GOT3 (cell line): Measurements from ENCODE around the gene HEATR9.
"Not testable (repeated sequence)": the region's sequence is repeated elsewhere in the genome, so short reads cannot be mapped to it uniquely, and the experiment has no call there.

Experiments used
- DNase-seq: peaks from one replicate; lab custom pipeline; 2025; ENCODE audit warnings: mixed read lengths; lab: John Stamatoyannopoulos, UW

Gene HEATR9, protein sequence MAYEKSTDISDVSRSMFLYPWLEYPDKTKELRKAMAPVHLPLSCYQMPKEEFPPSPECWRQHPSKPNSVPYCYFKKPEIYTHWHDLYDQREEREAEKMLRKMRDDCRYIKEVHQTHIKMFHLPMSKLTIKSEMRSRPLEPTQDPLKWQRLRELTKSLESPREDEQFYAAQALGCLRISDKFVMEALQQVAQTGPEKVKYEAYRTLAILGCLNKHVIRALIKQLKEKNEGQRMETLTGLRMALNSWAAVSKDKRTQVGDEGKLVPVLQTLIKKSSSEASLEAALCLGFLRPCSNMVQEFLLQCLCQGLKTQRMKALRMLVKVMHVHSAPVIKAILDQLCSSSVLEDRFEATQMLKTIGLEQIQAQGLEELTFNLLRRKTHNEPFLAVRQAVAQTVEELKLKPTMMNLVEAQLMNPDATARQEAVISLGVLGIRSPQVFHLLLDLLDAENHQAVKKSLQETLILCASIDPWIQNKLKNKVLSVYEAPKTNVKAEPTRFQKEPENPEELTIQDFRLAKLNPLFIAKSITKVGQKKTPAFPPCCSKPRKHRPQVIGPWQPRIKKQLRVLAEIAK

DNA sequence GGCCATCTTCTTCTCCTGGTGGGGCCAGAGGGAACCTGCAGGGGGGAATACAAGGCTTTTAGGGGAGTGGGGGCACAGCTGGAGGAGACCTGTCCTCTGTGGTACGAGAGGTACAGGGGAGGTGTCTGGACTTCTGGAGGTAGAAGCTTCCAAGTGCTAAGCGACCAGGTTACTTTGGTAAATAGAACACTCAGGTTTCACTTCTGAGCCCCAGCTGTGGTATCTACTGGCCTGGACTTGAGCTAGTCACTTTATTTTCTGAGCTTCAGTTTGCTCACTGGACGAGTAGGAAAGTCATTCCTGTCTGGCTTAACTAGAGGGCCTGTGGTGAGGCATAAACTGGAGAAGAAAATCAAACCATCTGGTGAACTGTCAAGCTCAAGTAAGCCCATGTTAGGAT lies at the start of gene HEATR9:
TSS of gene HEATR9 (minus strand) at position 155 of the 400 bp plus-strand sequence. CDS start at position 6, 149 bp downstream.
- DNase-seq = no peak

DNA sequence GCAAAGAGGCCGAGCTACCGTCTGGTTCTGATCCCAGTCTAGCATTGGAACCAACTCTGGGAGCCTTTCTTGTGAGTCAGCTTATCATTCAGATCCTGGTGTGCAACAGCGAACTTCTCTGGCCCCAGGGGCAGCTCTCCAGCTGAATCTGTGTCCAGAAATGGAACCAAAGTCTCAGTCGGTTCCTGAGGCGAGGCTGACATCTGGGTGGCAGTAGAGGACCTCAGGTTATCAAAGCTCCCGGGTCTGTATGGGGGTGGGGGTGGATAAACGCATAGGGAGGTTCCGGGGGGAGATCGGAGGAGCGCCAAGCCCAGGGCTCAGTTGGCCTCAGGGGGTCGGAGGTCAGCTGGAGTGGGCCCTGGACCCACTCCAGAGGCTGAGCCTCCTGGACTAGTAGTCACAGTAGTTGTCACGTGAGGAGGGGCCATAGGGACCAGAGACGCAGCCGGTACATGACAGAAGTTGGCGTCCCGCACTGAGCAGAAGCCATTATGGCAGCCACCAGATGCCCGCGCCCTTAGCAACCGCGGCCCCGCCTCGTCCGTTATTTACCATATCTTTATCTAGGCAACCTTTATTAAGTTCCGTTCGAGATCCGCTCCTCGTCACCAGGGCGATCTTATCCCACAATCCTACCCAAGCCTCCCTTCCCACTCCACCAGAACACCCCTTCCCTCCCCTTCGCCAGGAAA lies 49.0 kb upstream of the HEATR9 start:
- no peak for DNase-seq

DNA sequence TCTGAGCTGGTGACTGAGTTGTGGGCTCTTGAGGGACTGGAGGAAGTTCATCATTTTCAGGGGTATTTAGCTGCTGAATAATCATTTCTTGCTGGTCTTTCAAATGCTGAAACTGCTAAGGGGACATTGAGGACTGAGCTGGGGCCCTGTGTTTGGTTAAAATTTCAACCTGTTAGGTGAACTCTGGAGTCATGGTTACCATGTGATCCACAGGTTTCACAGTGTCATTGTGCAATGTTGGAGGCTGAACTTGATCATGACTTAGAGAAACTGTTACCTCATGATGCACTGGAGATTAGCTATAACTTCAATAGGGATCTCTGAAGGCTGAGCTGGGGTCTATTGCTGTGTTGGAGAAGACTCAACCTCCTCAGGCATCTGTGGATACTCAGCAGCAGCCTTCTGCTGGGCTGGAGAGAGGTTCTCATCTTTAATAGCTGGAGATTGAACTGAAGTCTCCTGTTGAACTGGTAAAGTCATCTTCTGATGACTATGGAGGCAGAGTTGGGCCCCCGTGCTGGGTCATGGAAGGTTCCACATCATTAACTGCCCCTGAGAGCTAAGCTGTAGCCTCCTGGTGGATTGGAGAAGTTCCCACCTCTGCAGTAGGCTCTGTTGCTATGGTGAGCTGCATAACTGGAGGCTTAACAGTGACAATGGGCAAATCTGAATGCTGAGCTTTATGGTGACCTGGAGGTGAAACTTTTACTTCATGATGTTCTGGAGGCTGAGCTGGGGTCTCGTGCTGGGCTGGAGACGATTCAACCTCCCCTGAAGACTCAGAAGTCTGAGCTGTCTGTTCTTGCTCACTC lies 46.7 kb upstream of the HEATR9 start:
- no peak for DNase-seq

DNA sequence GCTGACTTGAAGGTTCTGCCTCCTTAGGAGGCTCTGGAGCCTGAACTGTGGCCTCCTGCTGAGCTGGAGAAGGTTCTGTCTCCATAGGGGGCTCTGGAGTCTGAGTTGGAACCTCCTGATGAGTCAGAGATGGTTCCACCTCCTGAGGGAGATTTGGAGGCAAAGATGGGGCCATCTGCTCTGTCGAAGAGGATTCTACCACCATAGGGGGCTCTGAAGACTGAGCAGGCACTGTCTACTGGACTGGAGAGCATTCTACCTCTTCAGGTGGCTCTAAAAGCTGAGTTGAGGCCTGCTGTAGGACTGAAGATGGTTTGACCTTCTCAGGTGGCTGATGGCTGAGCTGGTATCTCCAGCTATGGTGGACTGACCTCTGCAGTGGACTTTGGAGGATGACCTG lies 45.7 kb upstream of the HEATR9 start:
- no peak for DNase-seq

DNA sequence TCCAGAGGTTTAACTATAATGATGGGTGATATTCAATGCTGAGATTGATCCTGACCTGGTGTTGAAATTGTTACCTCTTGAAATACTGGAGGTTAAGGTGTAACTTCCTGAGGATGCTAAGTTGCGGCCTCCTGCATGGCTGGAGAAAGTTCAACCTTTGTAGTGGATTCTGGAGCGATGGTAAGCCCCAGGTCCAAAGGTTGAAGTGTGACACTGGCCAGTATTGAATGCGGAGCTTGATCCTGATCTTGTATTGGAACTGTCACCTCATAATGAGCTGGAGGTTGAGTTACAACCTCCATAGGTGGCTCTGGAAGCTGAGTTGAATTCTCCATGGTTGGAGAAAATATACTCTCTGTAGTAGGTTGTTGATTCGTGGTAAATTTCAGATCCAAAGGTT lies 44.9 kb upstream of the HEATR9 start:
- DNase-seq = no peak

DNA sequence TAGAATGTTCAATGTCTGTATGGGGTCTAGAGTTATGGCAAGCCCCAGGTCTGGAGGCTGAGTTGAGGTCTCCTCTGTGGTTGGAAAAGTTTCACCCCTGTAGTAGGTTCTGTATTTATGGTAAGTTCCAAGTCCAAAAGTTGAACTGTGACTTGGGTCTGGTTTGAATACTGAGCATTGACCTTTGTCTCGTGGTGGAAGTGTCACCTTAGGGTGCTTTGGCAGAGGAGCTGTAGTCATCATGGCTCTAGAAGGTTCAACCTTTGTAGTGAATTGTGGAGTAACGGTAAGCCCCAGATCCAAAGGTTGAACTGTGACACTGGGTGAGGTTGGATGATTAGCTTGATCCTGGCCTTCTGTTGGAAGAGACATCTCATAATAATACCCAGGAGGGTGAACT lies 44.3 kb upstream of the HEATR9 start:
- no peak for DNase-seq

DNA sequence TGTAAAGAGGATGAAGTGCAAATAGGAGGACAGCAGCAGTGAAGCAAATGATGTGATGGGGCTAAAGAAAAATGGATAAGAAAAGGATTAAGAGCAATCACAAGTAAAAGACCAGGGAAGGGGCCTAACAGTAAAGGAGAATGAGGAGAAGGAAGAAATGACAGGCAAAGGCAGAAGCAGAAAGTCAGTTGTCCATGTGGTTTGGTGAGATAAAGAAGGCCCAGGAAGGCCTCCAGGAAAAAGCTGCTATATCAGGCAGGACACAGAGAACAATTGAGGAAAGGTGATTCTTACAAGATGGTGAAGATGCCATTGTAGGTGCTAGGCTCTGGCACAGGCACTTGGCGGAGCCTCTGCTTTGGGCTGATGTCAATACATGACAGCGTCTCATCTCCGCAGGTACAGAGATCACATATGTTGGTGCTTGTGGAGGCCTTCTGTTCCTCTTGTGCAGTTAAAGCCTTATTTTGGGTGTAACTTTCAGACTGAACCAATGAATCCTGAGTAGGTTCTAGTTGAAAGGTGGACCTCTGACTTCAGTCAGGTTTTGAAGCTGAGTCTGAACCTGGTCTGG lies 43.7 kb upstream of the HEATR9 start:
- no peak for DNase-seq

DNA sequence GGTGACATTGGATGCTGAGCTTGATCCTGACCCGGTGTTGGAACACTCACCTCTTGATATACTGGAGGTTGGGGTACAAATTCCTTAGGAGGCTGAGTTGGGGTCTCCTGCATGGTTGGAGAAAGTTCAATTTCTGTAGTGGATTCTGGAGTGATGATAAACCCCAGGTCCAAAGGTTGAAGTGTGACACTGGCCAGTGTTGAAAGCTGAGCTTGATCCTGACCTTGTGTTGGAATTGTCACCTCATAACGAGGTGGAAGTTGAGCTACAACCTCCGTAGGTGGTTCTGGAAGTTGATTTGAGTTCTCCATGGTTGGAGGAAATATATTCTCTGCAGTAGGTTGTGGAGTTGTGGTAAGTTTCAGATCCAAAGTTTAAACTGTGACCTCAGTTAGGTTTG lies 40.7 kb upstream of the HEATR9 start:
- DNase-seq = no peak

DNA sequence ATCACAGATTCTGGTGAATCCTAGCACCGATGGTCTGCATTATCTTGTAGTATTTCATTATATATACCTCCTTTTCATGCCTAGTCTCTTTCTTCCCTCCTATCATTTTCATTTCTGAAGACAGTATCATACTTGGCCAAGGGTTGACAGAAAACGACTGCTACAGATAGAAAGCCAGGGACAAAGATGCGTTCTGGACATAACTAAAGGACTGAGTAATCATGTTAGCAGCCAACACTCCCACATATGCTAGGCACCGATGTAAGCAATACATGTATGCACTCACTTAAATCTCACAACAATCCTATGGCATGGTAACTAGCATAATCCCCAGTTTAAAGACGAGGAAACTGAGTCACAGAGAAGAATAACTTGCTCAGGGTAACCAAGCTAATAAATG lies 39.0 kb upstream of the HEATR9 start:
- no peak for DNase-seq

DNA sequence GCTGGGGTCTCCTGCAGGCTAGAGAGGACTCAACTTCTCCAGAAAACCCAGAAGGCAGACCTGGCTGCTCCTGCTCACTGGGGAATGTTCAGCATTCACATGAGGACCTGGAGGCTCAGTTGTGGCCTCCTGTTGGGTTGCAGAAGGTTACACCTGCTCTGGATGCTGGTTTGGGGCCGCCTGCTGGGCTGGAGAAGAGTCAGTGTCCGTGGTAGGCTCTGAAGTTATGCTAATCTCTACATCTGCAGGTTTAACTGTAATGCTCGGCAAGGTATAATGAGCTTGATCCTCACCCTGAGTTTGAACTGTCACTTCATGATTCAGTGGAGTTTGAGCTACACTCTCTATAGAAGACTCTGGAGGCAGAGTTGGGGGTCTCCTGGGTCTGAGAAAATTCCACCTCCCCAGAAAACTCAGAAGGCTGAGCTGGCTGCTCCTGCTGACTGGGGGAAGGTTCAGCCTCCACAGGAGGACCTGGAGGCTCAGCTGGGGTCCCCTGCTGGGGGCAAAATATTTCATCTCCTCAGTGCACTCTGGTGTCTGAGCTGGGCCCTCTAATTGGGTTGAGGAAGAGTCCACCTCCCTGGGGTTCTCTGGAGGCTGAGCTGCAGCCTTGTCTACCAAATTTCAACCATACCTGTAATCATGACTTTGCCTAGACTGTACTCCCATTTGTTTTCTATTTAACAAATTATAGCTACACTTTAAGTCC lies 38.4 kb upstream of the HEATR9 start:
- no peak for DNase-seq

DNA sequence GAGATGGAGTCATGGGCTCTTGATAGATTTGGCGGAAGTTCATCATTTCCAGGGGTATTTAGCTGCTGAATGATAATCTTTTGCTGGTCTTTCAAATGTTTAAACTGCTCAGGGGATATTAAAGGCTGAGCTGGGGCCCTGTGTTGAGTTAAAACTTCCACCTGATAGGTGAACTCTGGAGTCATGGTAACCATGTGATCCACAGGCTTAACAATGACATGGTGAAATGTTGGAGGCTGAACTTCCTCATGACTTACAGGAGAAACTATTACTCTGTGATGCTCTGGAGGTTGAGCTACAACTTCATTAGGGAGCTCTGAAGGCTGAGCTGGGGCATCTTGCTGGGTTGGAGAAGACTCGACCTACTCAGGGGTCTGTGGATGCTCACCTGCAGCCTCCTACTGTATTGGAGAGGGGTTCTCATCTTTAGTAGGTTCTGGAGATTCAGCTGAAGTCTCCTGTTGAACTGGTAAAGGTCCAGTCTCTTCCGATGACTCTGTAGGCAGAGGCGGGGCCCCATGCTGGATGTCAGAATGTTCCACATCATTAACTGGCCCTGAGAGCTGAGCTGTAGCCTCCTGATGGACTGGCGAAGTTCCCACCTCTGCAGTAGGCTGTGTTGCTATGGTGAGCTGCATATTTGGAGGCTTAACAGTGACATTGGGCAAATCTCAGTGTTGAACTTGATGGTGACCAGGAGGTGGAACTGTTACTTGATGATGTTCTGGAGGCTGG lies 37.7 kb upstream of the HEATR9 start:
- DNase-seq = no peak

DNA sequence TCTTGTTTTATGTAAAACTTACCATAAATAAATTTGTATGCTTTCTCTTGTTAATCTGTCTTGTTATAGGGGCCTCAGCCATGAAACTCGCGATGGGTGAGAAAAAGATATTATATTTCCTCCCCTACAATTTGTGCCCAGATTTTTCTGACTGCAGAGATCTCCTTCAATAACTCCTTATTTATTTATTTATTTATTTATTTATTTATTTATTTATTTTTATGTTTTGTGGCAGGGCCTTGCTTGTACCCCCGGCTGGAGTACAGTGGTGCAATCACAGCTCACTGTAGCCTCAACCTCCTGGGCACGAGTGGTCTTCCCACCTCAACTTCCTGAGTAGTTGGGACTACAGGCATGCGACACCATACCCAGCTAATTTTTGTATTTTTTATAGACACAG lies 34.8 kb upstream of the HEATR9 start:
- DNase-seq = no peak

DNA sequence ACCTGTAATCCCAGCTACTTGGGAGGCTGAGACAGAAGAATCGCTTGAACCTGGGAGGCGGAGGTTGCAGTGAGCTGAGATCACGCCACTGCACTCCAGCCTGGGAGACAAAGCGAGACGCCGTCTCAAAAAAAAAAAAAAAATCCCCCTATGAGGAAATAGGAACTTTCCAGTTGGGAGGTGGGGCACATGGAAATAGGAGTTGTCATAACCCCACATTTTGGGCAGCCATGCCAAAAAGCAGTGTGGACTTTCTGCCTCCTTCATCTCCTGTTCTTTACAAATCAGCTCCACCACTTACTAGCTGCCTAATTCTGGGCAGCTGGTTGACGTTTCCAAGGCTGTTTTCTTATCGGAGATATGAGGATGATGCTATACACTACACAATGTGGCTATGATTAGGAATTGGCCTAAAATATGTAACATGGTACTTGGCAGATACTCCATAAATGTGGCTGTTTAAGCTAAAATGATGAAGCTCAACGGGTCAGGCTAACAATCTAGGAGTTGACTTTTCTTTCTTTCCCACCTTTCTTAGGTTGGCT lies 33.0 kb upstream of the HEATR9 start:
- no peak for DNase-seq

DNA sequence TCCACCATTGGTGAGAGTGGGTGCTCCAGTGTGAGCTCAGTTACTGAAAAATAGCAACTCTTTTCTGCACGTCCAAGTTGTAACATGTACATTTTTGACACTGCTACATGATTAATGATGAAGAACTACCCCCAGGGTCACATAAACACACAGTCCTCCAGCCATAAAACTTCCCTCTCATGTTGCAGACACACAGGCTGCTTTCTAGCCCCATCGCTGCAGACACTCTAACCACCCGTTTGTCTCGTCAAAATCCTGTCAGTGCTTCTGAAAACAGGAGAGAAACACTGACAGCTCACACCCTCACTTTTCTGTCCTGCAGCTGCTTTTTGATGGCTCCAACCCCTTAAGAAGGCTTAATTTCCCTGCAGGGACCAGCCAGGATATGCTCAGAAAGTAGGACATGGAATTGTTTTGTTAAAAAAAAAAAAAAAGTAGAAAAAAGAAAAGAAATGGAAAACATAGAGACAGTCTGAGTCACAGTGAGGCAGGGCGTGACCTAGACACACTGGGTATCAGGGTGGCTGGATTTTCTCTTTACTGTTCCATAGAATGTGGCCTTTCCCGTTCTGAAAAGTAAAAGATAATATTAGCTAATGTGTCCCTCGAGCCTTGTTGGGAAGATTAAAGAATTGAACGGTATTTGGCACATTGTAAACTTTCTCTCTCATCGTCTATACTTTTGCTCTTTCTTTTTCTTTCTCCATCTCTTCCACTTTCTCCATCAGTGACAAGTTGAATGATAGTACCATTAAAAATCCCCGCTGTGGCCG lies 32.2 kb upstream of the HEATR9 start:
- DNase-seq = no peak

DNA sequence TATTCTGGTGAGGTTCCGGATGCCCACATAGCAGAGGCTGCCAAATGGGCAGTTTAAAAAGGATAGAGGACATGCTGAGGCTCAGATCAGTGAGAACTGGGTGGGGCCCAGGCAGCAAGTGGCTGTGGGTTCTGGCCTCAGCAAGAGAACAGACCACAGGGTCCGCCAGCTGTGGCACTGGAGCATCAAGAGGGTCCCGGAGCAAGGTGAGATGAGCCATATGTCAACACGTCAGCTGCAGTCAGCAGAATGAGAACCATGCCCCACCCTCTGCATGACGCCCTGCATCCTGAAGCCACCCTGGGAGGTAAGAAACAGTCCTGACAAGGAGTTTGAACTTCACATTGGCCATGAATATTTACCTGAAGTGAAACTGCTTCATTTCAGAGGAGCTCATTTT lies 31.6 kb upstream of the HEATR9 start:
- DNase-seq = no peak

DNA sequence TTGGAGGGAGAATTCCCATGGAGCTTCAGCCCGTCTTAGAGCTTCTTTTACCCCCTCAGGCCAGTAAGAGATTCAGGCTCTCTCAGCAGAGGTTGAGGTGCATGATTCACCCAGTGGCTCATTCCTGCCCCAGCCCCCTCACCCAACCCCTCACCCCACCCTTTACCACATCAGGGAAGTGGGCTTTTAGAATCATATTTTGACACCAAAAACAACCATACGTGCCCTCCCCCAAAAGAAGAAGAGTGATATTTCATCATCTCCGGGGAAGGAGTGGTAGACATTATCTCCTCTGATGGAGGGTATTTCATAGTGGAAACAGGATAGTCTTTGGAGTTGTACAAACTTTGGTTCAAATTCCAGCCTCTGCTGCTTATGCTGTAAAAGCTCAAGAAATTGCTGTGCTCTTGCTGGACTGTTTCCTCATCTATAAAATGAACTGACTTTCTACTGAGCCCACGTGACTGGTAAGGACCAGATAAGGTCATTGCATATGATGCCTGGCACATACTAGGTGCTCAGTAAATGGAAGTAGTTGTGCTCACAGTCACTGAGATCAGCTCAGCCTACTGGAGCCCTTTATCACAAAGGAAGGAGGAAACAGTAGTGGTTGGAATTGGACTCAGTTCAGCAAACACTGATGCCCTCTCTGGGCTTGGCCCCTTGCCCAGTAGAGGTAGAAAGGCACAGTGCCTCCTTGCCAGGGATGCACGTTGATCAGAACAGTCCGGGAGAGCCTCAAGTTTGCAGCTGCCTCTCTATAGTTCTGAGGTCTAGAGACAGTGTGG lies 29.8 kb upstream of the HEATR9 start:
- no peak for DNase-seq

DNA sequence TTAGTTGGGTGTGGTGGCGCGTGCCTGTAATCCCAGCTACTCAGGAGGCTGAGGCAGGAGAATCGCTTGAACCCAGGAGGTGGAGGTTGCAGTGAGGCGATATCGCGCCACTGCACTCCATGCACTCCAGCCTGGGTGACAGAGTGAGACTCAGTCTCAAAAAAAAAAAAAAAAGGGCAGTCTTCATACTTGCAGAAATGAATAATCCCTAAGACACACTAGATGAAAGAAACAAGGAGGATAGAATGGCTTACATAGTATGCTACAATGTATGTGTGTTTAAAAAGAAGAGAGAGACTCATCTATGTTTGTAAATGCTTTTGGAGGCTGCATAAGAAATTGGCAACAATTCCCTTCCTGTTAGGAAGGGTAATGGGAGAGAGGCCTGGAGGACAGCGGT lies 29.1 kb upstream of the HEATR9 start:
- not testable (repeated sequence) for DNase-seq
